HG03342 (cell line): Measurements from ENCODE around the gene IP6K2.
"Not testable (repeated sequence)": the region's sequence is repeated elsewhere in the genome, so short reads cannot be mapped to it uniquely, and the experiment has no call there.

Experiments used
- ATAC-seq: cut with Tn5 transposase; IDR thresholded peaks from one replicate; pipeline ENCODE4 v1.9.1; 2021; ENCODE audit warnings: mild to moderate bottlenecking, moderate library complexity; ENCODE audit not compliant: unreplicated experiment

The IP6K2 gene

GRCh38 chr3:48716982-48717746, at the start of gene IP6K2:
IP6K2 (minus strand) TSS chr3:48717221; CDS start chr3:48695291, 21,930 bp downstream.
- peak; percentile 97 for ATAC-seq

- no peak for ATAC-seq
Observed at GRCh38 chr3:48765376-48765775, 48.4 kb upstream of the IP6K2 start.

DNA sequence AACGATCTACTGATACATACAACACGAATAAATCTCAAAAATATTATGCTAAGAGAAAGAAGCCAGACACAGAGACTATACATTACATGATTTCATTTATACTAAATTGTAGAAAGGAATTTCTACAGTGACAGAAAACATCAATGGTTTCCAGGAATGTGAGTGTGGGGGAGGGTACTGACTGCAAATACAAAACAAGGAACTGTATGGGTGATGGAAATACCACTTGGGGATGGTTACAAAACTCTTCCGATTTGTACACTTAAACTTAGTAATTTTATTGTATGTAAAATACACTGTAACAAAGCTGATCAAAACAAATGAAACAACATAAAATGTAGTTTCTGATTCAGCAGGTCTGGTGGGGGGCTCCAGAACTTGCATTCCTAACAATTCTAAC, 45.8 kb upstream of the IP6K2 start:
- no peak for ATAC-seq

GRCh38 chr3:48759991-48760540, 43.0 kb upstream of the IP6K2 start:
- ATAC-seq = not testable (repeated sequence)

DNA sequence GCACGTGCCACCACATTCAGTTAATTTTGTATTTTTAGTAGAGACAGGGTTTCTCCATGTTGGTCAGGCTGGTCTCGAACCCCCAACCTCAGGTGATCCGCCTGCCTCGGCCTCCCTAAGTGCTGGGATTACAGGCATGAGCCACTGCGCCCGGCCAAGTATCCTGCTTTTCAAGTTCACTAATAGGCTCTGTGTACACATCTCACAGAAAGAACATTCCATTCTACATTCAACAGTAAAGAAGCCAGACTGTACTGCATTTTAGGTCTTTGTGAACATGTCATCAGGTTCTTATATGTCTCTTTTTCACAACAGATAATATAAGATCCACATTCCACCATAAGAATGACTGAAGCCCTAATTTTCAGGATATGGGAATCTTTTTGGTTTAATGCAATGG, 42.5 kb upstream of the IP6K2 start:
- not testable (repeated sequence) for ATAC-seq

DNA sequence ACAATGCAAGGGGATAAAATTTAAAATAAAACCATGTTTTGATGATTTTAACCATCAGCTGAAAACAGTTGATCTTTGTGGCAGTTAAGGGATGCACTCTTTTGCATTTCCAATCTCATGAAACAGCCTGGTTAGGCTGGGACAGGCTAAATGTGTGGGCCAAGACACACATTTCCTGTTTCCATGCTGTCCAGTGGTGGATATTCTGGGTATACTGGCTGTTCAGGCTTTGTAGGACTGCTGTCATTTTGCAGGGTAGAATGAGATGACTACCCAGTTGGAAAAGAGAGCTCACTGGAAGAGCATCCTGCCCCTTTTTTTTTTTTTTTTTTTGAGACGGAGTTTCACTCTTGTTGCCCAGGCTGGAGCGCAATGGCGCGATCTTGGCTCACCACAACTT, 42.0 kb upstream of the IP6K2 start:
- ATAC-seq = no peak

DNA sequence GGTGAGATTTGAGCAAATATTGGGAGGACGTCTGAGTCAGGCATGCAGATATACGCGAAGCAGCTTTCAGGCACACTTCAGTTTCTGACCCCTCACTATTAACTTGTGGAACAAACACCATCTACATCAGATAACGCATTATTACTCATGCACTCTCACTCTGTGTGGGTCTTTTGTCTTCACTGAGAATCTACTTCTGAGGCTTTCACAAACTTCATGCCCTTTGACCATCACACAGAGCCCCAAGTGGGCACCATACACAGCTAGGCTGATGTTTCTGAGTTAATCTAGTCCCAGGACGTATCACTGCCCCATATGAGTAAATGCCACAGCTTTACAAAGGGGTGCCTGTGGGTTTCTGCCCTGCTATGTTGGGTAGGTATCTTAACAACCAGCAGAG, 39.6 kb upstream of the IP6K2 start:
- no peak for ATAC-seq

DNA sequence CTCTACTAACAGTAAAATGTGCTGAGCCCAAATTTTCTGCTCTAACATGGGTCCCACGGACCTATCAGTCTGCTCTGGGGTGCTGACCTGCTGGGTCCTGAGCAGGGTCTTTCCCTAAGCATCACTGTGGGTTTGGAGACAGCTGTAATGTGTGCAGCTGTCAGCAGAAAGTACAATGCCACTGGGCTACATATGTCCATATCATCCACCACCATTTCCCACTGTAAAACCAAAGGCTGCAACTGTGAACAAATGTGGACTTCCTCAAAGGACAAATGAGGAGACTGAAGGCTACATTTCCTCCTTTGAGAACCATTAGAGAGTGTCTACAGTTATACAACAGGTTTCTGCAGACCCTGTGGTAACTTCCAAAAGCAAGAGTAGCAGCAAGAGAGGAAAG, 33.8 kb upstream of the IP6K2 start:
- ATAC-seq = no peak

- ATAC-seq = no peak
Observed at GRCh38 chr3:48748754-48749153, 31.7 kb upstream of the IP6K2 start.

DNA sequence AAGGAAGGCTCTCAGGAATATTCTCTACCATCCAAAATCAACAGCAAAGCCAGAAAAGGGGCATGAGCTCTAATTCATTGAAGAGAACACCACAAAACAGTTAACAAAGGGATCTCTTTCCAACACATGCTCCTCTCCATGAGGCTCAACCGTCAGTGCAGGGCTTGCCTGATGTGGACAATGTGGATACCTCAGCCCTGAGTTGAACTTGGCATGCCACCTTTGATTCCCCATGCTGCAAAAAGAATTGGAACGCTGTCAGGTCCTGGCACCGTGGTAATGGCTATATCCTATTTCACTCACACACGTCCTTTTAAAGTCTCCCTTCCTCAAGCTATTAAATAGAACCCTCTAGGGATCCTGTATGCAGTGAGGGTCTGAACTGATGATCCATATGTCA, 30.7 kb upstream of the IP6K2 start:
- ATAC-seq = no peak

DNA sequence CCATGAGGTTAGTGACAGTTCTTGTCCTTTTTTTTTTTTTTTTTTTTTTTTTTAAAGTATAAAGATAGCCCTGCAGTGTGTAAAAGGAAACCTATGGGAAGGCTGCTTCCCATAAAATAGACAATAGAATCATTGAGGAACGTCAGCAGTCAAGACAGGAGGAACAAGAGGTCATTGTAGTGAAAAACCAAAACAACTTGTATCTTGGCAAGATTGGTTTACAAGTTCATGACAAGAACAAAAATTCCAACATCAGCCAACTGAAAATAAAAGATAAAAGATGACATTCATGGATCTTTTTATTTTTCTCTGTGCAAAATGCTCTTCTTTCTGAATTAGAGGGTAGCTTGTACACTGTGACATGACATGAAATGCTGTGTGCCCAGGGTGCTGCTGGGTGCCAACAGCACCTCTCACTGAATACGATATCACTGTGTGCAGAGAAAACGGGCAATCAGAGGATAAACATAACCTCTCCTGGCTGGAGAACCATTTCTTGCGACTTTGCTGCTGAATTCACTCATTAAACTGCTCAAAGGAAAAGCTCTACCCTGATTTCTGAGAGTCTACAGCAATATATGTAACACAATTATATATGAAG, 30.1 kb upstream of the IP6K2 start:
- no peak for ATAC-seq

DNA sequence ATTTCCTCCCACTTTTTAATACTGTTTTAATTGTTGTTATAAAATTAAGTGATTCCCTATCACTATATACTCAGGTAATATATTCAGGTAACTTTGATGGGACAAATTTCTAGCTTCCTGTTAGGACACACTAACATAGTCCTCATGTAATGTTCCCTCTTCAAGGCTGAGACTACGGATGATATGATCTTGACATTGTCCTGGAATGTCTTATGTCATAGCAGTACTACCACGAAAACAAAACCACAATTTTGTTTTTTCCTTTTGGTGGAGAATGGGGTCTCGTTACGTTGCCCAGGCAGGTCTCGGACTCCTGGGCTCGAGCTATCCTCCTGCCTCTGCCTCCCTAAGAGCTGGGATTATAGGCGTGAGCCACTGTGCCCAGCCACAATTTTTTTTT, 26.8 kb upstream of the IP6K2 start:
- no peak for ATAC-seq

- not testable (repeated sequence) for ATAC-seq
Observed at GRCh38 chr3:48741226-48741625, 24.2 kb upstream of the IP6K2 start.

GRCh38 chr3:48739955-48740823, 23.2 kb upstream of the IP6K2 start:
- peak; percentile 92 for ATAC-seq

- ATAC-seq = peak; percentile 35
Observed at GRCh38 chr3:48739617-48739954, 22.6 kb upstream of the IP6K2 start.

- ATAC-seq = no peak
Observed at GRCh38 chr3:48738926-48739616, 22.1 kb upstream of the IP6K2 start.

- no peak for ATAC-seq
Observed at GRCh38 chr3:48738144-48738536, 21.1 kb upstream of the IP6K2 start.

GRCh38 chr3:48735075-48735767, 18.2 kb upstream of the IP6K2 start:
- ATAC-seq = not testable (repeated sequence)

GRCh38 chr3:48734541-48734940, 17.5 kb upstream of the IP6K2 start:
- ATAC-seq = not testable (repeated sequence)
